Panc1 (cell line): ENCODE data around the gene HINT3.

Source experiments
- POLR2AphosphoS5 ChIP-seq: IDR thresholded peaks from 2 replicates; pipeline ENCODE4 v1.6.1; 2012; ENCODE audit warnings: mild to moderate bottlenecking, low read depth, low read length, moderate library complexity
- TCF7L2 ChIP-seq: IDR thresholded peaks from 2 replicates; pipeline ENCODE4 v1.6.1; 2011; ENCODE audit warnings: mild to moderate bottlenecking, low read depth, low read length, inconsistent platforms
- TF ChIP-seq, protein P1 (sequence below): fragments of 450-650 bp; IDR thresholded peaks from 2 replicates; pipeline ENCODE4 v1.5.1; 2017; ENCODE audit warnings: mild to moderate bottlenecking
- TF ChIP-seq, protein P2 (sequence below), 2 experiments: IDR thresholded peaks; 2 replicates each; pipeline ENCODE4 v1.6.1; 2011 to 2012; ENCODE audit warnings: low read depth in 2 of 2, control low read depth in 1 of 2, low read length in 1 of 2, mild to moderate bottlenecking in 1 of 2, moderate library complexity in 1 of 2; ENCODE audit not compliant: insufficient read depth in 1 of 2

DNA sequence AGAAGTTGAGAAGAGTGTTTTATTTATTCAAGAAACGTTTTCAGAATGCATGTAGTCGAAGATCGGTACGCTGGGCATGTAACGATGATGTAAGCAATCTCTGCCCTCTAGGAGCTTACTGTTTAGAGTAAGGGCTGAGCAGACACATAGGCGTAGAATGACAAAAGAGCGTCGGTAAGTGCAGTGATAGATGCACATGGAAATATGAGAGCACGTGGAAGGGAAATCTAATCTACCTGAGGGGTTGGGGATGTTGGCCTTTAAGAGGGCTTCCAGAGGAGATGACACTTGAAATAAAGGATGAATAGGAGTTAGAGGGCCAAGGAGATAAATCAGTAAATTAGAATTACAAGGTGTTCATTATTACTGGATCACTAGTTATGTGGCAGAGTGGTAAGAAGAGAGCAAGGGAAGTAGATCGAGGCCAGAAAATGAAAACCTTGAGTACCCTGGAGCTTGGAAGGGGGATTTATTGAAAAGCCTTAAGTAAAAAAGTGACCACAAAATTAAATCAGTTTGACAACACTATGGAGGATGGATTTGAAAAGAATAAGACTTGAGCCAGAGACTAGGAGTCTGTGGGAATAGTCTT is 30.6 kb downstream of the HINT3 start:
- TF ChIP-seq TCF7L2 (no peak), POLR2AphosphoS5 (no peak)
- TF ChIP-seq, protein P1, sequence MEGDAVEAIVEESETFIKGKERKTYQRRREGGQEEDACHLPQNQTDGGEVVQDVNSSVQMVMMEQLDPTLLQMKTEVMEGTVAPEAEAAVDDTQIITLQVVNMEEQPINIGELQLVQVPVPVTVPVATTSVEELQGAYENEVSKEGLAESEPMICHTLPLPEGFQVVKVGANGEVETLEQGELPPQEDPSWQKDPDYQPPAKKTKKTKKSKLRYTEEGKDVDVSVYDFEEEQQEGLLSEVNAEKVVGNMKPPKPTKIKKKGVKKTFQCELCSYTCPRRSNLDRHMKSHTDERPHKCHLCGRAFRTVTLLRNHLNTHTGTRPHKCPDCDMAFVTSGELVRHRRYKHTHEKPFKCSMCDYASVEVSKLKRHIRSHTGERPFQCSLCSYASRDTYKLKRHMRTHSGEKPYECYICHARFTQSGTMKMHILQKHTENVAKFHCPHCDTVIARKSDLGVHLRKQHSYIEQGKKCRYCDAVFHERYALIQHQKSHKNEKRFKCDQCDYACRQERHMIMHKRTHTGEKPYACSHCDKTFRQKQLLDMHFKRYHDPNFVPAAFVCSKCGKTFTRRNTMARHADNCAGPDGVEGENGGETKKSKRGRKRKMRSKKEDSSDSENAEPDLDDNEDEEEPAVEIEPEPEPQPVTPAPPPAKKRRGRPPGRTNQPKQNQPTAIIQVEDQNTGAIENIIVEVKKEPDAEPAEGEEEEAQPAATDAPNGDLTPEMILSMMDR = no peak
- TF ChIP-seq, protein P2, sequence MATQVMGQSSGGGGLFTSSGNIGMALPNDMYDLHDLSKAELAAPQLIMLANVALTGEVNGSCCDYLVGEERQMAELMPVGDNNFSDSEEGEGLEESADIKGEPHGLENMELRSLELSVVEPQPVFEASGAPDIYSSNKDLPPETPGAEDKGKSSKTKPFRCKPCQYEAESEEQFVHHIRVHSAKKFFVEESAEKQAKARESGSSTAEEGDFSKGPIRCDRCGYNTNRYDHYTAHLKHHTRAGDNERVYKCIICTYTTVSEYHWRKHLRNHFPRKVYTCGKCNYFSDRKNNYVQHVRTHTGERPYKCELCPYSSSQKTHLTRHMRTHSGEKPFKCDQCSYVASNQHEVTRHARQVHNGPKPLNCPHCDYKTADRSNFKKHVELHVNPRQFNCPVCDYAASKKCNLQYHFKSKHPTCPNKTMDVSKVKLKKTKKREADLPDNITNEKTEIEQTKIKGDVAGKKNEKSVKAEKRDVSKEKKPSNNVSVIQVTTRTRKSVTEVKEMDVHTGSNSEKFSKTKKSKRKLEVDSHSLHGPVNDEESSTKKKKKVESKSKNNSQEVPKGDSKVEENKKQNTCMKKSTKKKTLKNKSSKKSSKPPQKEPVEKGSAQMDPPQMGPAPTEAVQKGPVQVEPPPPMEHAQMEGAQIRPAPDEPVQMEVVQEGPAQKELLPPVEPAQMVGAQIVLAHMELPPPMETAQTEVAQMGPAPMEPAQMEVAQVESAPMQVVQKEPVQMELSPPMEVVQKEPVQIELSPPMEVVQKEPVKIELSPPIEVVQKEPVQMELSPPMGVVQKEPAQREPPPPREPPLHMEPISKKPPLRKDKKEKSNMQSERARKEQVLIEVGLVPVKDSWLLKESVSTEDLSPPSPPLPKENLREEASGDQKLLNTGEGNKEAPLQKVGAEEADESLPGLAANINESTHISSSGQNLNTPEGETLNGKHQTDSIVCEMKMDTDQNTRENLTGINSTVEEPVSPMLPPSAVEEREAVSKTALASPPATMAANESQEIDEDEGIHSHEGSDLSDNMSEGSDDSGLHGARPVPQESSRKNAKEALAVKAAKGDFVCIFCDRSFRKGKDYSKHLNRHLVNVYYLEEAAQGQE (IDR thresholded peaks at IDR 0.05; ENCODE audit: insufficient read depth in 1 of 2, low read depth in 2 of 2, low read length in 1 of 2) = no peak
